SK-N-DZ (cell line): Measurements from ENCODE around the gene SEC22A.

Experiments used
- DNase-seq: peaks from one replicate; pipeline ENCODE4 v3.0.0-alpha.2; 2015; ENCODE audit warnings: low spot score

SEC22A gene

DNA sequence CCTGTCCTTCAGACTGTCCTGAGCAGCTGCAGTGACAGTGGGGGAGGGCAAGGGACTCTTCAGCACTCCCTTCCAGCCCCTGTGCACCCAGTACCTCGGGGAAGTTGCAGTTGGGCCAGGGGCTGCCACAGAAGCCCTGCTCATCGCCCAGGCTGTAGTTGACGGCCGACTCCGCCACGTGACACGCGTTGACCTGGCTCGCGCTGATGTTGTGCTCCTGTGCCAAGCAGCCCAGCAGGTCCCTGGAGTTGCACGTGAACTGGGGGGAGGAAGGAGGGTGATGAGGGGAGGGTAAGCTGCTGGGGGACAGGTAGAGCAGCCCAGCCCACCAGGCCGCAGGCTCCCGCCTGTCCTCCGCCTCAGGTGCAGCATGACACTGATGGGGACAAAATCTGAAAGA lies 101.2 kb downstream of the SEC22A start:
- no peak for DNase-seq

DNA sequence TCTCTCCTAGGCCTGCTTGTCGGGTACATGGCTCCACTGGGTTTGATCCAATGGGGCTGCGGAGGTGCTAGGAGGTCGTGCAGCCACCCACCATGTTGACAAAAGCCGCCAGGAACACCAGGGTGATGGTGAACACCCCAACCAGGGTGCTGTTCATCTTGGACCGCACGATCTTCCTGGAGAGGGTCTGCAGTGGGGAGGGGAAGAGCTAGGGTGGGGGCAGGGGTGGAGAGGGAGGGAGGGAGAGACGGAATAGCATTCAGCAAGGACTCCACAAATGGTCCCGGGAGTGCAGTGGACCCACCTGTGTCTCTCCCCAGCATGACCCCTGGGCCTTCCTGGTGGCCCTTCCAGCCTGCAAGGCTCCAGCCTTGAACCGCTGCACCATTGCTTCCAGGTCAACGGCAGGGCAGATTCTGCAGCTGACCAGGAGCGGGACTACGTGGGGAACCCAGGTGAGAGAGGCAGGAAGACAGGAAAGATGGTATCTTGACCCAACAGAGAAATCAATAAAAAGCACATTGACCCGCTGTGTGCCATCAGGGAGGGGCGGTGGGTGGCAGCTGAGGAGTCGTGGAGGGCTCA lies 102.3 kb downstream of the SEC22A start:
- DNase-seq: no peak

DNA sequence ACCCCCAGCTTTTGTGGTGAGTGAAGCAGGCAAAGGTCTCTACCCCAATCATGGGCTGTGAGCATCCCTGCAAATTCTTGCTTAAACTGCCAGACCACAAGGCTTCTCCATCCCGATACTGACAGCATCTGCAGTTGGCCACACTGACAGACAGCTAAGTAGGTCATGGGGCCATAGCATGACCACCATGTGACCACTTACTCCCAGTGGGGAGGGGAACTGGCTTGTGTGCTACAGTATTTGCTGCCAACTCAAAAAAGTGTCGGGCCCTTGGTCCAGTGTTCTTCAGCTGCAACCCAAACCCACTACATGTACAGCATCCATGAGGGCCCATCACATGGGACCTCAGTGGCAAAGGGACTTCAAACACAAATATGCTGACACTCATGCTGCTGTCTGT lies 103.4 kb downstream of the SEC22A start:
- no peak for DNase-seq

DNA sequence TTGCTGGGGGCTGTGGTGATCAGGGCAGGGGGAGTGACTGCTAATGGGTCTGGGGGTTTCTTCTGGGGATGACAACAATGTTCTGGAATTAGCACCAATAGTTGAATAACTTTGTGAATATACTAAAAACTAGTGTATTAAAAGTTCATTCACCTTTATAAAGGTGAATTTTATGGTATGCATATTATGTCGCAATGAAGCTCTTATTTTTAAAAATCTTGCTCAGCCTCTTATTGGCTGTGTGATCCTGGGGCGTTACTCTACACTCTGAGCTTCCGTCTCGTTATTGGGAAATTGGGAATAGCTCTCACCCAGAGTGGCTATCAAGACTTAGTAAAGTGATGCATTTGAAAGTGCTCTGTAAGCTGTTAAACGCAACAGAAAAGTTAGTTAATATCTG lies 105.3 kb downstream of the SEC22A start:
- no peak for DNase-seq

DNA sequence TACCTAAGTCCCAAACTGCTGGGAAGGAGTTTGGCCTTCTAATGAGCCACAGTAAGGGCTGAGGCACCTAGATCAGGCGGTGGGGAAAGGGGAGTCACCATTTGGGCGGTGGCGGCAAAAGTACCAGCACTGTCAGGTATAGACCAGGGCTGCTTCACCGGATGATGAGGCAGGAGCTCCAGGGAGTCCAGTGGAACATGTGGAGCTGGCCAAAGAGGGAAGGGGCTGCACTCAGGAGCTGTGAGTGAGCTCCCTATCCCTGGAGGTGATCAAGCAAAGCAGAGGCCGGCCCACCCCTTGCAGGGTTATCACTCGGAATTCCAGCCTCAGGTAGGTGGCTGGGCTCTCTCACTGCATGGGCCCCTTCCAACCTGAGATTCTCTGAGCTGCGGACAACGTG lies 108.4 kb downstream of the SEC22A start:
- no peak for DNase-seq

DNA sequence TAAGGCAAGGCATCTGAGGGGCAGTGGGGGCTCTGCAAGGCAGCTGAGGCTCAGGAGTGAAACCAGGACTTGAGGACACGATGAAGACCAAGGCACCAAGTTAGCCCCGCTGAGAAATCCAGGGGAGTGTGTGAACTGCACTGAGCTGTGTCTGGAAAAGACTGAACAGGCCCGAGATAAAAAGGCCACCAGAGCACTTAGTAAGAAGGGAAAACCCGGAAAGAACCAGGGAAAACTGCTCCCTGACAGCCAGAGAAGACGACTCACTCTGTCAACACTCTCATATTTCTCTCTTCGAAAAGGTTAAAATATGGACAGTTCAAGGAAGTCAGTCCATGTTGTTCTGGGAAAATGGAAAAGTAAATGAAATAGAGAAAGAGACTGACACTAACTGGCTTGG lies 109.0 kb downstream of the SEC22A start:
- DNase-seq: no peak

DNA sequence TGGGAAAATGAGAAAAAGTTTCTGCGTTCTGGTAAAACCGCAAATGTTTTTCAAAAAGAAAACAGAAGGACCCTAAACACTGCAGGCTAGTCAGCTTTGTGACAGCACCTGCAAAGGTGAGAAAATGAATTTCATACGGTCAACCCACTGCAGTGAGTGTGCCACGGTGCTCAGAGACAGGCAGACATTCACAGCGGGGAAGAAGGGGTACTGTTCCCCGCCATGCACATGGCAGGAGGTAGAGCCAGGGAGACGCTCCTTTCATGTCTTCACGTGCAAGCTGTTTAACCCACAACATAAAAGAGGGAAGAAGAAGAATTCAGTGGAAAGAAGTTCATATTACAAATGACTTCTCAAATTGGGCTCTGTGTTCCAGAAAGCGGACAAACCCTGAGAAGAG lies 109.5 kb downstream of the SEC22A start:
- no peak for DNase-seq

DNA sequence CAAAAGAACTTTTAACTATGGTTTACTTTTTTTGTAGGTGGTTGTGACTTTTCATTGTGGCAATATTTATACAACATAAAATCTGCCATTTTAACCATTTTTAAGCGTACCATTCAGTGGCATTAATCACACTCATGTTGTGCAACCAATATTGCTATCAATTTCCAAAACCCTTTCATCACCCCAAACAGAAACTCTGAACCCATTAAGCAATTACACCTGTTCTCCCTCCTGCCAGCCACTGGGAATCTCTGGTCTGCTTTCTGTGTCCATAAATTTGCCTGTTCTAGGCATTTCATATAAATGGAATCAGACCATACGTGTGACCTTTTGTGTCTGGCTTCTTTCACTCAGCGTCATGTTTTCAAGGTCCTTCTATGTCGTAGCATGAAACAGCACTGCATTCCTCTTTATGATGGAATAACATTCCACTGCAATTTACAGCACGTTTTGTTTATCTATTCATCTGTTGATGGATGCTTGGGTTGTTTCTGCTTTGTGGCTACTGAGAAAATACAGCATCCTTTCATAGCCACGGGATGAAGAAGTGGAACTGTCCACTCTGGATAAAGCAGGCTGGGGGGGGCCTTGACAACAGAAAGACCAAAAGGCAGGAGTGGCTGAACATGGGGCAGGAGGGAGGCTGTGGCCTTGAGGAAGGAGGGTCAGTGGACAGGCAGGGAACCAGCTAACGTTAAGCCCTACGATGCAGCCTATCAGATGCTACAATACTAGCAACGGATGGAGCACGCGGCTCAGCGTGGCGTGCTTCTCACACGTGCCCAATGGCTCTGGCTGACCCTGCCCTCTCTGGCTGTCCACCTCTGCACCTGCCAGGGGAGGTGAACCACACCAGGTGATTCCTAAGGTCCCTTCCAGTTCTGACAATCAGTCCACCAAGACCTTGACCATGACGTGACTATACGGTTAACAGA lies 110.9 kb downstream of the SEC22A start:
- peak; percentile 35 for DNase-seq

DNA sequence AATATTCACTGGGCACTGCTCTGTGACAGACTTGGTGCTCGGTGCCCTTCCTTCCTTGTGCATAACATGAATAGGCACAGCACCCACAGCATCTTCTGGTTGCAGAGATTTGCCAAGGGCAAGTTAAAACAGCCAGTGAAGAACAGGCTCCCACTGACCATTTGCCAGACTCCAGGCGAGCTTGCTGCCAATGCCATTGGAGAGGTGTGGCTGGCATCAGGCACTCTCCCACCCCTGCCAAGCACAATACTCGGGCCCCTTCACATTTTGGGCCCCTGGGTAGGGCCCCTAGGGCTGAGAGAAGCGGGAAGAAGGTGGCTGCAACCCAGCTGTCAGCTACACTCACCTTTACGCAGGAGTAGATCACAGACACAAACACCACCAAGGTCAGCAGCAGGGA lies 112.1 kb downstream of the SEC22A start:
- DNase-seq: no peak

DNA sequence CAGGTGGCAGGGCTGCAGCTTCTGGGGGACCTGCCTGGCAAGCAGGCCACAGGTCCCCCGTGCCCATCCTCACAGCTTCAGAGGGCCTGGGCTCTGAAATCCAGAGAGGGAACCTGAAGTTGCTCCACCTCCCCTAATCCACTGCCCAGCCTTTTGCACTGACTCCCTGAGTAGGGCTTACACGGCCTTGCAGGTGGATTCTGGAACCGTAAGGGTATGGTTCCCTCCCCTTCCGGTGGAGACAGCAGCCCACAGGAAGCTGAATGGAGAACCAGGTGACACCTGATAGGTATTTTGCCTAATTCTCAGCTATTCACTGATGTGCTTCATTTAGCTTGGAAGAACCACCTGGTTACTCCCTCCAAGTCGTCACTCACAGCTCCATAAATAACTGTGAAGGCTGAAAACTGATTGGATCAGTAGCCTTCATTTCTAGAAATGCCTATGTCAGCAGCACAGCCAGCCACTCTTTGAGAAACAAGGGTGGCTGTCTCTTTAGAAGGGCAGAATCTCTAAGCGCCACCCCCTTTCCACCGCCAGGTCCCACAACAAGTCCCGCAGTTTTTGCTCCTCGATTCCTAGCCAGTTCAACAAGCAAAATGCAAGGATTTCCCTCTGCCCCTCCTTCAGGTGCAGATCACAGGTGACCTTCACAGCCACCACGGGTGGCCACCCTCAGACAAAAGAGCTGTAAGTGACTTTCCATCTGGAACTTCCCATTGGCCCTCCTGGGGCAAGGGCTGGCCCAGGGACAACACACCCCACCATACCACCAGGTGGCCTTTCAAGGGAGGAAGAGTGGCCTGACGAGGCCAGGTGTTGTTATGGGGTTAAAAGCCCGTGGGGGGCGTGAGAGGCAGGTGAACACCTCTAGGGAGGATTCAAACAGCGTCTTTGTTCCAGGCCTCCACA lies 112.9 kb downstream of the SEC22A start:
- DNase-seq: no peak

DNA sequence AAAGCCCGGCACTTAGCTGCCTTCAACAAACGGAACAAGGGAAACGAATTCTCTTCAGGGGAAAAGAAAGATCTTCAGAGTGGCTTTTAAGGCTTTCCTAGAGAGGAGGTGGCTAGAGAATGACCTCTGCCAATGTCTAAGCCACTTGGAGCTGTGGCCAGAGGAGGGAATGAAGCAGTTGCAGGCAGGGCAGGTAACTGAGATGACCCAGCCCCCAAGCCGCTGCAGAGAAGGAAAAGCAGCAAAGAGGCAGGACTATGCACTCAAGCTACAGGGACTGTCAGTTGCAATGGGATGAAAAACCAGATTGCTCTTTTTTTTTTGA lies 113.5 kb downstream of the SEC22A start:
- no peak for DNase-seq

DNA sequence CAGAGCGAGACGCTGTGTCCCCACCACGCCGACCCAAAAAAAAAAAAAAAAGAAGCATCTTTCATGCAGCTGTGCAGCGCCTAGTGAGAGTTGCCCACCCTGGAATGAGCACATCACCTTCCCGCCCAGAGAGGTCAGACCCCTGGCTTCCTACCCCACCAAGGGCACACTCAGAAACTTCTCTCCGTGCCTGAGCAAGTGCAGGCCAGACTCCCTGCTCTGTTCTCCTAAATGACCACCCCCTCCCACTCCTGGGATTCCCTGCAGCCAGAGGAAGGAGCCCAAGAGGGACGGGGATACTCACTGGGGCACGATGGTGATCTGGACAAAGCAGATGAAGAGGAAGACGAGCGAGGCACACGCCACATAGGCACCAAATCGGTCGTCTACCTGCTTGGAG lies 116.0 kb downstream of the SEC22A start:
- no peak for DNase-seq

DNA sequence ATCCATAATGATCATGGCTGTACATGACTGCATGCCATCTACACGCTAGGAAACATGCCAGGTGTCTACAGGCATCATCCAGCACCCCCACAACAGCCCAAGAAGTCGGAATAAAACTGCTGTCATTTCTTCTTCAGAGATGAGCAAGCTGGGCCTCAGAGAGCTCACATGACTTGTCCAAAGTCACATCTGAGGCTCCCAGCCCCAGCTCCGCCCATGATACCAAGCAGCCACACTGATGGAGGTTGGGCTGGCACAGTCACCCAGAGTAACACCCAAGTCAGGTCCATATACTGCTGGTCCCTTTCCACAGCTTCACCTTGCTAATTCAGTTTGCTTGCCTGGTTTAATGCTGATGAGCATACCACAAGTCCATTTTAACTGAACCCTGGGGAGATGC lies 116.6 kb downstream of the SEC22A start:
- DNase-seq: no peak

DNA sequence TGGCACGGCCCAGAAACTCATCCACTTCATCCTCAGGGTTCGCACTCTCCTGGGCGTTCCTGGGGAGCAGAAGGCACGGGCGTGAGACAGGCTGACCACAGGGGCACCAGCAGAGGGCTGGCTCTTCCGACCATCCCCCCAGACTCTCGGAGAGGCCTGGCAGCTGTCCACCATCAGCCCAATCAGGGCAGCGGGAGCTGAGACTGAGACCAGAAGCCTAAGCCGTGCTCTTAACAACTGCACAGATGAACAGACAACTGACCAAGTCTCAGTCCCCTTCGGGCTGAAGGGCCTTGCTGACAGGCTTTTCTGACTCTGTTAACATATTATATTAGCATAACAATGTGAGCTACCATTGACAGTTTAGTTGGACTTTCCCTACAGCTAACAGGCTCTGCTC lies 118.0 kb downstream of the SEC22A start:
- DNase-seq: no peak

DNA sequence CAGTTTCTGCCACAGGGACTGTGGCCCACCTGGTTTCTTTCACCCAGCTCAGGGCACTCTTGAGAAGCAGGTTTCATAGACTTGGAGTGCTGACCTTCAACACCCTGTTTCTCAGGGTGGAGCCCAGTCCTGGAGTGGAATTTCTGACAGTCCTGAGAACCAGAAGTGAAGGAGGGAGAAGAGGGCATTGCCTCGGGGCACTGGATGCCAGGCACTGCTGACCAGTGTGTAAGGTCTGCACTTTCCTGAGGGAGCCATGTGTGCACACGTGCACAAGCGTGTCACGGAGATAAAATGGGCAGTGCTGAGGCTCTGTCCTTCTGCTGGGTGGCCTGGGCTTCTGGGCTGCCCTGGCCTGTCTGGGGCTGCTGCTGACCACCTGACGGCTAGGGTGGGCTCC lies 118.5 kb downstream of the SEC22A start:
- DNase-seq: no peak

DNA sequence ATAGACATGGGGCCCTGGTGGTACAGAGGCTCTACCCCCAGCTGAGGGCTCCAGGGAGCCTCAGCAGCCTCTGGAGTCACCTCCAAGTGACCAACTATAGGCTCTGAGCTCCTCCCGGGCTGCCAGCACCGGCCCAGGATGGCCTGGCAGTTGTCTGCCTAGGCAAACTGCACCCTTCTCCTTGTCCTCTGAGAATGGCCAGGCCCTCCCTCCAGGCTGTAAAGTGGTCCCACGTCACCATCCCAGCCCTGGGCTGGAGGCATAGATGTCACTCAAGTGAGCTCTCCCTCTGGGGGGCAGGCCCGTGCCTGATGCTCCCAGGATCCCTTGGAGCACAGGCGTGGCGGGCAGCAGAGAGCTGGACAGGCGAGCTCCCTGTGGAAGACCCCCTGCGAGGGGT lies 120.1 kb downstream of the SEC22A start:
- DNase-seq: no peak

DNA sequence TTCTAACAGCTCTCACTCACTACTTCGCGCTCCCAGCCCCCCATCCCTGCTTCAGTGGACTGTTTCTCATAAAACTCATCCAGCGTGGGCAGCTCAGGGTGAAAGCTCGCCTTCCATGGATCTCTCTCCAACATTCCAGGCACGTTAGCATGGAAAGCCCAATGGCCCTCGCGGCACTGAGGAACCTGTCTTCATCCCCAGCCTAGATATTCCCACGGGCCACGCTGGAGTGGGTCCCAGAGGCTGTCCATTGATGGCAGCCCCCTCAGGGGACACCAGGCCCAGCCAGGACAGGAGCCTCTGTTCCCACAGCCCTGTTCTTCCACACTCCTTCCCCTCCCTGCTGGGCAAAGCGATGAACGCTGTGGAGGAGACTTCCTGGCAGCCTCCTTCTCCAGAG lies 121.1 kb downstream of the SEC22A start:
- no peak for DNase-seq
